Measurements from ENCODE around the gene SCML1. TPM values are rescaled to one million over a fixed set of nuclear protein-coding genes. Genes with fewer than 3 reads are reported as not detected.

The SCML1 gene
- total and polyA plus RNA-seq, 2 of the 8 experiments (the other 6 are each of a cell fraction or from before 2014, with no cell fraction given): 2.2 to 2.5 TPM

DNA sequence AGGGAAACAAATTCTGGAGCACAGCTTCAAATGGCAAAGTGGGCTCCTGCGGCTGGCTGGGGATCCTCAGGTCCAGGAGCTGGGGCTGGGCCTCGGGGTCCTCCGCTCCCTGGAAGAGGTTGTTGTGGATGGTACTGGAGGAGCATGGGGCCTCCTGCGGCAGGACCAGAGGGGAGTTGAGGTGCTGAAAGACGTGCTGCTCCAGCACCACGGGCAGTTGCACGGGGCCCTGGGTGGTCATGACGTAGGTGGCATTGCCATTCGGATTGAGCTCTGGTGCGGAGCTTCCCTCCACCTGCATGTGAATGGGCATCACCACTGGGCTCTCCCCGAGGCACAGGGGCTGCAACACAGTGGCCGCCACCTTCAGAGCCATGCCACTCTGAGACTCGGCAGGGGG lies 64.1 kb downstream of the SCML1 start:
- Histone ChIP-seq H3K4me3 (ENCODE audit: extremely low read depth in 1 of 4, insufficient read depth in 2 of 4, low read depth in 3 of 4, low read length in 4 of 4) (no peak overlapping the region), H2BK12ac (ENCODE audit: low read depth, low read length) (no peak overlapping the region), H3K18ac (ENCODE audit: extremely low read depth, low read length) (no peak overlapping the region), H3K27ac (ENCODE audit: low read depth, low read length) (no peak overlapping the region), H4K5ac (ENCODE audit: insufficient read length, low read depth, low read length) (no peak overlapping the region), H3K79me1 (ENCODE audit: low read depth, low read length) (no peaks in the 10 kb centered on the region), H4K20me1 (replicated peaks in 1 of 2; ENCODE audit: control insufficient read depth in 1 of 2, insufficient read depth in 2 of 2, low read length in 2 of 2) (no peaks in the 10 kb centered on the region), H3K23me2 (ENCODE audit: low read depth, low read length) (no peaks in the 10 kb centered on the region), H2BK20ac (ENCODE audit: low read length) (no peak overlapping the region), H2AK5ac (ENCODE audit: low read depth, low read length) (no peak overlapping the region), H2BK5ac (ENCODE audit: low read depth, low read length) (no peak overlapping the region), H3K9me3 (ENCODE audit: insufficient read depth in 2 of 2, low read depth in 1 of 2, low read length in 1 of 2) (no peaks in the 10 kb centered on the region), H3K4me1 (replicated peaks in 1 of 4; ENCODE audit: control insufficient read depth in 3 of 4, insufficient read depth in 4 of 4, low read length in 3 of 4) (0 out of 7 replicates have a peak, but pooled peaks cover 0 to 2% (median 0%) of the 10 kb centered on the region in 4 experiments), H3K4ac (replicated peaks; ENCODE audit: insufficient read length, low read depth, low read length) (no peak overlapping the region), H3K9ac (replicated peaks in 1 of 4; ENCODE audit: extremely low read depth in 1 of 4, low read depth in 3 of 4, low read length in 3 of 4) (no peak overlapping the region), H4K91ac (replicated peaks; ENCODE audit: insufficient read length, low read length) (no peak overlapping the region), H3K27me3 (replicated peaks in 1 of 4; ENCODE audit: control insufficient read depth in 3 of 4, extremely low read depth in 1 of 4, insufficient read depth in 3 of 4, low read length in 3 of 4) (no peaks in the 10 kb centered on the region), H3K14ac (ENCODE audit: insufficient read length) (no peak overlapping the region), H4K8ac (ENCODE audit: extremely low read depth, insufficient read depth, low read length) (no peak overlapping the region; the same call in 1 of the 2 replicates), H3K79me2 (ENCODE audit: control insufficient read depth in 1 of 2, insufficient read depth in 2 of 2, low read length in 2 of 2) (no peaks in the 10 kb centered on the region), H3K4me2 (ENCODE audit: insufficient read depth in 1 of 2, low read depth in 2 of 2, low read length in 2 of 2) (no peak overlapping the region), H3K23ac (ENCODE audit: insufficient read length) (no peak overlapping the region), H2AFZ (ENCODE audit: low read length) (no peak overlapping the region), H3K36me3 (ENCODE audit: control insufficient read depth in 2 of 4, insufficient read depth in 4 of 4, low read length in 3 of 4) (no peaks in the 10 kb centered on the region), H2BK15ac (ENCODE audit: low read length) (no peak overlapping the region), H2BK120ac (replicated peaks; ENCODE audit: low read depth, low read length) (no peak overlapping the region), H3K56ac (replicated peaks; ENCODE audit: insufficient read length, low read depth, low read length) (no peak overlapping the region)
- 89% methylated on average over 6 of the region's 13 CpGs; no CpG with 5 or more reads in 1 of the 2 experiments for WGBS, 2 experiments (ENCODE audit: extremely low coverage in 1 of 2, insufficient coverage in 1 of 2, insufficient read length in 1 of 2, insufficient replicate concordance in 2 of 2, low coverage in 1 of 2, low lambda C conversion rate in 2 of 2, missing lambda C conversion rate in 1 of 2)
- no peak for FAIRE-seq
- CTCF ChIA-PET (ENCODE audit: partially characterized antibody): interaction anchor here (0.5 to 3.3 kb wide), 3 partner anchors 9 to 734 kb away, joined by 3 to 15 read pairs (median 3); no protein-coding TSS in a partner anchor
- POLR2A ChIA-PET (ENCODE audit: partially characterized antibody): no interaction called here
- DNase-seq (ENCODE audit: low read depth in 1 of 2, low spot score in 2 of 2): no peak
- no peak for TF ChIP-seq CBX8 (IDR thresholded peaks at IDR 0.05; ENCODE audit: borderline replicate concordance, low read depth, low read length)
- TF ChIP-seq SP4 (IDR thresholded peaks at IDR 0.05; ENCODE audit: low read length): no peak
- TF ChIP-seq, protein P1, sequence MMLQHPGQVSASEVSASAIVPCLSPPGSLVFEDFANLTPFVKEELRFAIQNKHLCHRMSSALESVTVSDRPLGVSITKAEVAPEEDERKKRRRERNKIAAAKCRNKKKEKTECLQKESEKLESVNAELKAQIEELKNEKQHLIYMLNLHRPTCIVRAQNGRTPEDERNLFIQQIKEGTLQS (IDR thresholded peaks at IDR 0.05; ENCODE audit: insufficient read depth, low read depth, low read length): no peak
- no peak for TF ChIP-seq JUND (IDR thresholded peaks at IDR 0.05; ENCODE audit: low read length)
- TF ChIP-seq SIX5 (IDR thresholded peaks at IDR 0.05; ENCODE audit: low read depth, low read length): no peak
- no peak for TF ChIP-seq ASH2L (IDR thresholded peaks at IDR 0.05; ENCODE audit: low read length)
- TF ChIP-seq SAP30 (IDR thresholded peaks at IDR 0.05; ENCODE audit: insufficient read depth, insufficient replicate concordance, low read length): no peak
- TF ChIP-seq SIN3A (conservative IDR thresholded peaks at IDR 0.05 in 1 of 2, IDR thresholded peaks at IDR 0.05 in 1 of 2; ENCODE audit: low read depth in 1 of 2, low read length in 2 of 2): no peak
- TF ChIP-seq MAFK (IDR thresholded peaks at IDR 0.05; ENCODE audit: low read depth, low read length): no peak
- TF ChIP-seq NANOG (IDR thresholded peaks at IDR 0.05; ENCODE audit: insufficient read depth, low read depth, low read length, poor library complexity, severe bottlenecking): no peak
- TF ChIP-seq, protein P2, sequence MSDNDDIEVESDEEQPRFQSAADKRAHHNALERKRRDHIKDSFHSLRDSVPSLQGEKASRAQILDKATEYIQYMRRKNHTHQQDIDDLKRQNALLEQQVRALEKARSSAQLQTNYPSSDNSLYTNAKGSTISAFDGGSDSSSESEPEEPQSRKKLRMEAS (IDR thresholded peaks at IDR 0.05): no peak
- TF ChIP-seq POLR2A (IDR thresholded peaks at IDR 0.05; ENCODE audit: control extremely low read depth in 1 of 2, low read depth in 2 of 2, low read length in 2 of 2): no peak
- no peak for TF ChIP-seq EZH2 (IDR thresholded peaks at IDR 0.05; ENCODE audit: low read depth, low read length, severe bottlenecking)
